GM23338 (cell line): ENCODE data around the gene SLC7A10. TPM values are rescaled to one million over a fixed set of nuclear protein-coding genes. Genes with fewer than 3 reads are reported as not detected.

Experiments used
- ATAC-seq: fragments of 200-7000 bp; cut with Tn5 transposase; 3 replicates; pipeline ENCODE4 v1.9.1; 2020
- DNase-seq: peaks from one replicate; pipeline ENCODE4 v3.0.0-alpha.2; 2015; ENCODE audit warnings: low spot score
- H2AFZ ChIP-seq: fragments of 200-600 bp; sonication (generic); 2 replicates; pipeline ENCODE4 v1.8.0; 2016; ENCODE audit warnings: antibody characterized with exemption, mild to moderate bottlenecking, moderate library complexity
- H3F3A ChIP-seq: fragments of 200-600 bp; sonication (generic); replicated peaks from 2 replicates; pipeline ENCODE4 v1.8.0; 2017; ENCODE audit warnings: antibody characterized with exemption, mixed run types, low read depth
- H3K27ac ChIP-seq: fragments of 200-600 bp; sonication (generic); 2 replicates; pipeline ENCODE4 v1.6.1; 2016; ENCODE audit warnings: low read depth
- H3K27me3 ChIP-seq: fragments of 200-600 bp; sonication (generic); 2 replicates; pipeline ENCODE4 v1.8.0; 2016; ENCODE audit warnings: mild to moderate bottlenecking, mixed run types, moderate library complexity; ENCODE audit not compliant: insufficient read depth
- H3K36me3 ChIP-seq: fragments of 200-600 bp; sonication (generic); 2 replicates; pipeline ENCODE4 v1.8.0; 2016; ENCODE audit warnings: mild to moderate bottlenecking; ENCODE audit not compliant: insufficient read depth
- H3K4me1 ChIP-seq: fragments of 200-600 bp; sonication (generic); 2 replicates; pipeline ENCODE4 v1.8.0; 2016; ENCODE audit warnings: mild to moderate bottlenecking, moderate library complexity; ENCODE audit not compliant: insufficient read depth
- H3K4me2 ChIP-seq: fragments of 200-600 bp; sonication (generic); 2 replicates; pipeline ENCODE4 v1.7.1; 2017; ENCODE audit warnings: mixed run types
- H3K4me3 ChIP-seq: fragments of 200-600 bp; sonication (generic); 2 replicates; pipeline ENCODE4 v1.6.1; 2016; ENCODE audit warnings: mixed run types
- H3K79me2 ChIP-seq: fragments of 200-600 bp; sonication (generic); replicated peaks from 2 replicates; pipeline ENCODE4 v1.8.0; 2017; ENCODE audit warnings: mild to moderate bottlenecking; ENCODE audit not compliant: insufficient read depth
- H3K9me2 ChIP-seq: fragments of 200-600 bp; sonication (generic); 2 replicates; pipeline ENCODE4 v1.8.0; 2017; ENCODE audit not compliant: insufficient read depth
- H4K20me1 ChIP-seq: fragments of 200-600 bp; sonication (generic); replicated peaks from 2 replicates; pipeline ENCODE4 v1.8.0; 2017; ENCODE audit warnings: mild to moderate bottlenecking; ENCODE audit not compliant: insufficient read depth
- H3K27ac Mint-ChIP-seq: 2 replicates; pipeline ENCODE4 v1.8.0; 2020; ENCODE audit warnings: inconsistent platforms, mild to moderate bottlenecking, moderate library complexity, mixed read lengths
- H3K27me3 Mint-ChIP-seq: 3 replicates; pipeline ENCODE4 v1.8.0; 2022; ENCODE audit warnings: low read depth, mild to moderate bottlenecking, moderate library complexity, mixed read lengths, inconsistent platforms; ENCODE audit not compliant: insufficient read depth, poor library complexity
- H3K36me3 Mint-ChIP-seq: 3 replicates; pipeline ENCODE4 v1.8.0; 2021; ENCODE audit warnings: low read depth, mild to moderate bottlenecking, inconsistent platforms, moderate library complexity, mixed read lengths
- H3K4me1 Mint-ChIP-seq: 3 replicates; pipeline ENCODE4 v1.8.0; 2020; ENCODE audit warnings: mild to moderate bottlenecking, inconsistent platforms, mixed read lengths
- H3K4me3 Mint-ChIP-seq: 3 replicates; pipeline ENCODE4 v1.8.0; 2021; ENCODE audit warnings: moderate library complexity, mild to moderate bottlenecking, inconsistent platforms, mixed read lengths
- H3K9me3 Mint-ChIP-seq: 3 replicates; pipeline ENCODE4 v1.8.0; 2020; ENCODE audit warnings: moderate library complexity, mild to moderate bottlenecking, inconsistent platforms, mixed read lengths
- CREB1 ChIP-seq: fragments of 250-450 bp; sonication (Bioruptor Pico); IDR thresholded peaks from 2 replicates; pipeline ENCODE4 v1.5.0; 2020; ENCODE audit warnings: low read depth, mild to moderate bottlenecking, moderate library complexity
- CTCF ChIP-seq, 2 experiments: fragments of 200-600 bp in 1 of 2; sonication (generic) in 1 of 2; conservative IDR thresholded peaks; 2 replicates each; pipeline versions ENCODE4 v1.5.1 to v1.6.1; 2016 to 2017; ENCODE audit warnings: antibody characterized with exemption in 2 of 2, low read depth in 2 of 2, mild to moderate bottlenecking in 2 of 2, moderate library complexity in 1 of 2
- ETS1 ChIP-seq: IDR thresholded peaks from 2 replicates; pipeline ENCODE4 v1.6.1; 2016; ENCODE audit warnings: antibody characterized with exemption
- EZH2 ChIP-seq: fragments of 200-600 bp; sonication (generic); IDR thresholded peaks from one replicate; pipeline ENCODE4 v1.8.0; 2017; ENCODE audit warnings: antibody characterized with exemption, mild to moderate bottlenecking, low read depth; ENCODE audit not compliant: unreplicated experiment
- EZH2phosphoT487 ChIP-seq: fragments of 200-600 bp; sonication (generic); IDR thresholded peaks from one replicate; pipeline ENCODE4 v1.8.1; 2018; ENCODE audit warnings: antibody characterized with exemption; ENCODE audit not compliant: unreplicated experiment
- JUNB ChIP-seq: IDR thresholded peaks from one replicate; pipeline ENCODE4 v1.6.1; 2016; ENCODE audit warnings: antibody characterized with exemption; ENCODE audit not compliant: unreplicated experiment
- NANOG ChIP-seq: IDR thresholded peaks from 2 replicates; pipeline ENCODE4 v1.6.1; 2016; ENCODE audit warnings: antibody characterized with exemption, borderline replicate concordance
- POLR2AphosphoS5 ChIP-seq: IDR thresholded peaks from 2 replicates; pipeline ENCODE4 v1.6.1; 2016; ENCODE audit warnings: antibody characterized with exemption, low read depth
- STAT1 ChIP-seq: IDR thresholded peaks from one replicate; pipeline ENCODE4 v1.6.1; 2016; ENCODE audit warnings: antibody characterized with exemption; ENCODE audit not compliant: unreplicated experiment
- ZNF114 ChIP-seq: fragments of 250-450 bp; sonication (Bioruptor Pico); IDR thresholded peaks from 2 replicates; pipeline ENCODE4 v1.5.0; 2020; ENCODE audit warnings: mild to moderate bottlenecking, moderate library complexity
- ZNF331 ChIP-seq: fragments of 250-450 bp; sonication (Bioruptor Pico); IDR thresholded peaks from 2 replicates; pipeline ENCODE4 v1.5.0; 2020; ENCODE audit warnings: low read depth, mild to moderate bottlenecking, moderate library complexity
- ZNF462 ChIP-seq: fragments of 250-450 bp; sonication (Bioruptor Pico); IDR thresholded peaks from 2 replicates; pipeline ENCODE4 v1.5.0; 2020; ENCODE audit warnings: mild to moderate bottlenecking, moderate library complexity
- polyA plus RNA-seq: library from polyadenylated mRNA; unstranded; fragments of >200 nt; fragmentation: Nextera tagmentation; extraction: Ambion mirVana; gene quantifications from 2 replicates; pipeline ENCODE4 v1.2.1, GENCODE V29; 2016
- total RNA-seq: library from RNA; depleted of rRNA; stranded (reverse); fragments of >200 nt; shearing (Covaris generic); gene quantifications from 2 replicates; pipeline ENCODE4 v1.2.3, GENCODE V29; 2014
- TF ChIP-seq, protein P1 (sequence below): IDR thresholded peaks from one replicate; pipeline ENCODE4 v1.6.1; 2018; ENCODE audit warnings: antibody characterized with exemption; ENCODE audit not compliant: unreplicated experiment

Gene SLC7A10
- total and polyA plus RNA-seq, 2 experiments from 2014 or later = 3.3 to 6.3 TPM

DNA sequence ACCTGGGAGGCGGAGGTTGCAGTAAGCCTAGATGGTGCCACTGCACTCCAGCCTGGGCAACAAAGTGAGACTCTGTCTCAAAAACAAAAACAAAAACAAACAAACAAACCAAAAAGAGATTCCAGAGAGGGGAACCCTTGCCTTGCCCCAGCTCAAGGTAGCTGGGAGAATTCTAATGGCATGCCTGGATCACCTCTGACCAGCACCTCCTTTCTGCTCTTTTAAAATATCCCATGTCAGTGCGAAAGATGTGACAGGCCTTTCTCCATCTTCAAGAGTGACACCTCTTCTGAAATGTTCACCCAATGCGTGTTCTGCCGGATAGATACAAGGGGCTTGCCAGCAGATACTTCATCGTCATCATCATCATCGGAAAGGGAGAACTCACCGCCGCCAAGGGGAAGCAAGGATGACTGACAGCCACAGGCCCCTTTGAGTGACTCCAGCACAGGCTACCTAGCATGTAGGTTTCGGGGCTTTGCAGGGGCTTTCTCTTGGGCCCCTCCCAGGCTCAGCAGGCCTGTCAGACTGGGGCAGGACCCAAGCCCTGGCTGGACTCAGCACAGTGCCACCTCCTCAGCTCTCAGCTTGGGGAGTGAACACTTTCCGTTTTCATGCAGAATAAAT lies 50.4 kb downstream of the SLC7A10 start:
- no peak overlapping the region for H3K27ac ChIP-seq
- H3K27me3 Mint-ChIP-seq = peaks cover 19% of the 10 kb centered on the region
- H3K36me3 ChIP-seq = no peaks in the 10 kb centered on the region
- H3K4me3 Mint-ChIP-seq = peak overlapping the region; percentile 86
- H3K9me3 Mint-ChIP-seq = peaks cover 3% of the 10 kb centered on the region; the same call in 2 of the 3 replicates
- H3K4me1 ChIP-seq = peaks cover 8% of the 10 kb centered on the region
- H2AFZ ChIP-seq = no peak overlapping the region
- H3K27ac Mint-ChIP-seq = no peak overlapping the region
- peak overlapping the region; percentile 87 for H3K4me3 ChIP-seq
- no peak for DNase-seq
- H4K20me1 ChIP-seq = peaks cover 4% of the 10 kb centered on the region; the same call in 1 of the 2 replicates
- H3K4me2 ChIP-seq = peak overlapping the region; percentile 88
- H3K79me2 ChIP-seq = no peaks in the 10 kb centered on the region; the same call in 1 of the 2 replicates
- H3K27me3 ChIP-seq = peaks cover 16% of the 10 kb centered on the region
- H3K4me1 Mint-ChIP-seq = peaks cover 14% of the 10 kb centered on the region; the same call in 2 of the 3 replicates
- H3K36me3 Mint-ChIP-seq = peaks cover 3% of the 10 kb centered on the region; the same call in 1 of the 3 replicates
- TF ChIP-seq EZH2 = no peak
- no peak for TF ChIP-seq ETS1
- TF ChIP-seq ZNF331 = no peak
- TF ChIP-seq ZNF114 = no peak
- TF ChIP-seq CTCF (conservative IDR thresholded peaks at IDR 0.05; ENCODE audit: low read depth in 2 of 2) = no peak
- TF ChIP-seq, protein P1, sequence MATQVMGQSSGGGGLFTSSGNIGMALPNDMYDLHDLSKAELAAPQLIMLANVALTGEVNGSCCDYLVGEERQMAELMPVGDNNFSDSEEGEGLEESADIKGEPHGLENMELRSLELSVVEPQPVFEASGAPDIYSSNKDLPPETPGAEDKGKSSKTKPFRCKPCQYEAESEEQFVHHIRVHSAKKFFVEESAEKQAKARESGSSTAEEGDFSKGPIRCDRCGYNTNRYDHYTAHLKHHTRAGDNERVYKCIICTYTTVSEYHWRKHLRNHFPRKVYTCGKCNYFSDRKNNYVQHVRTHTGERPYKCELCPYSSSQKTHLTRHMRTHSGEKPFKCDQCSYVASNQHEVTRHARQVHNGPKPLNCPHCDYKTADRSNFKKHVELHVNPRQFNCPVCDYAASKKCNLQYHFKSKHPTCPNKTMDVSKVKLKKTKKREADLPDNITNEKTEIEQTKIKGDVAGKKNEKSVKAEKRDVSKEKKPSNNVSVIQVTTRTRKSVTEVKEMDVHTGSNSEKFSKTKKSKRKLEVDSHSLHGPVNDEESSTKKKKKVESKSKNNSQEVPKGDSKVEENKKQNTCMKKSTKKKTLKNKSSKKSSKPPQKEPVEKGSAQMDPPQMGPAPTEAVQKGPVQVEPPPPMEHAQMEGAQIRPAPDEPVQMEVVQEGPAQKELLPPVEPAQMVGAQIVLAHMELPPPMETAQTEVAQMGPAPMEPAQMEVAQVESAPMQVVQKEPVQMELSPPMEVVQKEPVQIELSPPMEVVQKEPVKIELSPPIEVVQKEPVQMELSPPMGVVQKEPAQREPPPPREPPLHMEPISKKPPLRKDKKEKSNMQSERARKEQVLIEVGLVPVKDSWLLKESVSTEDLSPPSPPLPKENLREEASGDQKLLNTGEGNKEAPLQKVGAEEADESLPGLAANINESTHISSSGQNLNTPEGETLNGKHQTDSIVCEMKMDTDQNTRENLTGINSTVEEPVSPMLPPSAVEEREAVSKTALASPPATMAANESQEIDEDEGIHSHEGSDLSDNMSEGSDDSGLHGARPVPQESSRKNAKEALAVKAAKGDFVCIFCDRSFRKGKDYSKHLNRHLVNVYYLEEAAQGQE = no peak
- no peak for TF ChIP-seq EZH2phosphoT487
- no peak for TF ChIP-seq STAT1
- no peak for TF ChIP-seq ZNF462 (CRISPR knock-in tag)
- TF ChIP-seq CREB1 = no peak
- TF ChIP-seq NANOG = no peak
- no peak for TF ChIP-seq POLR2AphosphoS5
- no peak for TF ChIP-seq JUNB
- H3K9me2 ChIP-seq = no peaks in the 10 kb centered on the region
- peaks cover 5% of the 10 kb centered on the region; the same call in 1 of the 2 replicates for H3F3A ChIP-seq
- no peak for ATAC-seq
